ENCODE data around the gene ADGRA3.

ADGRA3 gene

GRCh38 chr4:22532896-22533295 lies 17.0 kb upstream of the ADGRA3 start:
- DNase-seq (ENCODE audit: low read depth in 1 of 2, low spot score in 1 of 2): no peak
- Histone ChIP-seq H3K27ac (replicated peaks) (no peak overlapping the region), H3K4me3 (replicated peaks; ENCODE audit: insufficient read depth, low read length) (no peak overlapping the region), H3K27me3 (ENCODE audit: insufficient read depth, poor library complexity, severe bottlenecking) (no peaks in the 10 kb centered on the region)
- TF ChIP-seq CTCF (IDR thresholded peaks at IDR 0.05; ENCODE audit: insufficient read depth, low read length) (no peak), POLR2AphosphoS5 (IDR thresholded peaks at IDR 0.05; ENCODE audit: low read depth) (no peak), SPI1 (IDR thresholded peaks at IDR 0.05; ENCODE audit: borderline replicate concordance, low read depth) (no peak), GABPA (IDR thresholded peaks at IDR 0.05; ENCODE audit: low read depth) (no peak), REST (IDR thresholded peaks at IDR 0.05; ENCODE audit: insufficient replicate concordance, low read depth) (no peak)

- no peaks in the 10 kb centered on the region for H3K27me3 ChIP-seq (ENCODE audit: insufficient read depth, poor library complexity, severe bottlenecking)
- no peak for DNase-seq (ENCODE audit: low read depth in 1 of 2, low spot score in 1 of 2)
- no peak overlapping the region for H3K27ac ChIP-seq (replicated peaks)
- TF ChIP-seq SPI1 (IDR thresholded peaks at IDR 0.05; ENCODE audit: borderline replicate concordance, low read depth): no peak
- TF ChIP-seq POLR2AphosphoS5 (IDR thresholded peaks at IDR 0.05; ENCODE audit: low read depth): no peak
- no peak for TF ChIP-seq GABPA (IDR thresholded peaks at IDR 0.05; ENCODE audit: low read depth)
- TF ChIP-seq REST (IDR thresholded peaks at IDR 0.05; ENCODE audit: insufficient replicate concordance, low read depth): no peak
- no peak for TF ChIP-seq CTCF (IDR thresholded peaks at IDR 0.05; ENCODE audit: insufficient read depth, low read length)
- no peak overlapping the region for H3K4me3 ChIP-seq (replicated peaks; ENCODE audit: insufficient read depth, low read length)
Observed at GRCh38 chr4:22532117-22532516, 16.3 kb upstream of the ADGRA3 start.

- Histone ChIP-seq H3K27ac (replicated peaks) (no peak overlapping the region), H3K27me3 (ENCODE audit: insufficient read depth, poor library complexity, severe bottlenecking) (no peaks in the 10 kb centered on the region), H3K4me3 (replicated peaks; ENCODE audit: insufficient read depth, low read length) (no peak overlapping the region)
- TF ChIP-seq GABPA (IDR thresholded peaks at IDR 0.05; ENCODE audit: low read depth) (no peak), SPI1 (IDR thresholded peaks at IDR 0.05; ENCODE audit: borderline replicate concordance, low read depth) (no peak), REST (IDR thresholded peaks at IDR 0.05; ENCODE audit: insufficient replicate concordance, low read depth) (no peak)
- DNase-seq (ENCODE audit: low read depth in 1 of 2, low spot score in 1 of 2): no peak
Observed at GRCh38 chr4:22531311-22532019, 15.6 kb upstream of the ADGRA3 start.
